ENCODE data around the gene RDH11.
"Not testable (repeated sequence)": the region's sequence is repeated elsewhere in the genome, so short reads cannot be mapped to it uniquely, and the experiment has no call there.

DNA sequence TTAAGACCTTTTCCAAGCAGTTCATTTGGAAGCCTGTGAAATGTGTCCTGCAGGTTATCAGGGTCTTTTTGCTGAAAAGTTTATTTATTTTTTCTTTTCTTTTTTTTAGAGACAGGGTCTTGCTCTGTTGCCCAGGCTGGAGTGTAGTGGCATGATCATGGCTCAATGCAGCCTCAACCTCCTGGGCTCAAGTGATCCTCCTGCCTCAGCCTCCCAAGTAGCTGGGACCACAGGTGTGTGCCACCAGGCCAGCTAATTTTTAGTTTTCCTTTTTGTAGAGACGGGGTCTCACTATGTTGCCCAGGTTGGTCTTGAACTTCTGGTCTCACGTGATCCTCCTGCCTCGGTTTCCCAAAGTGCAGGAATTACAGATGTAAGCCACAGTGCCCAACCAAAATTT is 23.8 kb upstream of the RDH11 start:
- TF ChIP-seq, protein P1, sequence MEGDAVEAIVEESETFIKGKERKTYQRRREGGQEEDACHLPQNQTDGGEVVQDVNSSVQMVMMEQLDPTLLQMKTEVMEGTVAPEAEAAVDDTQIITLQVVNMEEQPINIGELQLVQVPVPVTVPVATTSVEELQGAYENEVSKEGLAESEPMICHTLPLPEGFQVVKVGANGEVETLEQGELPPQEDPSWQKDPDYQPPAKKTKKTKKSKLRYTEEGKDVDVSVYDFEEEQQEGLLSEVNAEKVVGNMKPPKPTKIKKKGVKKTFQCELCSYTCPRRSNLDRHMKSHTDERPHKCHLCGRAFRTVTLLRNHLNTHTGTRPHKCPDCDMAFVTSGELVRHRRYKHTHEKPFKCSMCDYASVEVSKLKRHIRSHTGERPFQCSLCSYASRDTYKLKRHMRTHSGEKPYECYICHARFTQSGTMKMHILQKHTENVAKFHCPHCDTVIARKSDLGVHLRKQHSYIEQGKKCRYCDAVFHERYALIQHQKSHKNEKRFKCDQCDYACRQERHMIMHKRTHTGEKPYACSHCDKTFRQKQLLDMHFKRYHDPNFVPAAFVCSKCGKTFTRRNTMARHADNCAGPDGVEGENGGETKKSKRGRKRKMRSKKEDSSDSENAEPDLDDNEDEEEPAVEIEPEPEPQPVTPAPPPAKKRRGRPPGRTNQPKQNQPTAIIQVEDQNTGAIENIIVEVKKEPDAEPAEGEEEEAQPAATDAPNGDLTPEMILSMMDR (IDR thresholded peaks at IDR 0.05): not testable (repeated sequence)
- TF ChIP-seq RAD21 (IDR thresholded peaks at IDR 0.05; ENCODE audit: low read length); TEAD4 (IDR thresholded peaks at IDR 0.05; ENCODE audit: borderline replicate concordance, insufficient read depth); GABPA (IDR thresholded peaks at IDR 0.05; ENCODE audit: low read depth); YY1 (IDR thresholded peaks at IDR 0.05; ENCODE audit: low read depth); MXI1 (IDR thresholded peaks at IDR 0.05; ENCODE audit: low read depth, low read length); CHD2 (IDR thresholded peaks at IDR 0.05; ENCODE audit: low read length, partially characterized antibody); GATA2 (CRISPR knock-in tag; IDR thresholded peaks at IDR 0.05); RFX5 (IDR thresholded peaks at IDR 0.05; ENCODE audit: low read length); JUND (IDR thresholded peaks at IDR 0.05): not testable (repeated sequence)
- TF ChIP-seq, protein P2, sequence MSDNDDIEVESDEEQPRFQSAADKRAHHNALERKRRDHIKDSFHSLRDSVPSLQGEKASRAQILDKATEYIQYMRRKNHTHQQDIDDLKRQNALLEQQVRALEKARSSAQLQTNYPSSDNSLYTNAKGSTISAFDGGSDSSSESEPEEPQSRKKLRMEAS (IDR thresholded peaks at IDR 0.05; ENCODE audit: low read depth): not testable (repeated sequence)

Data from SK-N-SH (cell line).